ENCODE measurements around the gene POLDIP3.

The POLDIP3 gene

GRCh38 chr22:42601879-42602465 is 12.7 kb downstream of the POLDIP3 start:
- Histone ChIP-seq H3K79me2 (ENCODE audit: insufficient read depth, low read length) (peaks cover 68% of the 10 kb centered on the region), H3K9me3 (ENCODE audit: insufficient read depth, low read depth, low read length) (no peaks in the 10 kb centered on the region), H3K4me1 (ENCODE audit: insufficient read depth, low read length, poor library complexity, severe bottlenecking) (no peaks in the 10 kb centered on the region), H3K9me2 (replicated peaks; ENCODE audit: low read depth, low read length) (no peaks in the 10 kb centered on the region), H3K4me2 (ENCODE audit: low read depth, low read length, poor library complexity, severe bottlenecking) (no peak overlapping the region), H3K9ac (ENCODE audit: low read depth, low read length, poor library complexity, severe bottlenecking) (no peak overlapping the region), H3F3A (ENCODE audit: low read depth) (no peaks in the 10 kb centered on the region), H3K27me3 (ENCODE audit: insufficient read depth, low read length, poor library complexity, severe bottlenecking) (no peaks in the 10 kb centered on the region), H3K36me3 (ENCODE audit: insufficient read depth, low read length) (peaks cover 63% of the 10 kb centered on the region), H2AFZ (ENCODE audit: low read length) (no peak overlapping the region), H4K20me1 (ENCODE audit: insufficient read depth, low read length, poor library complexity, severe bottlenecking) (peaks cover 40% of the 10 kb centered on the region), H3K4me3 (ENCODE audit: low read length, poor library complexity, severe bottlenecking) (no peak overlapping the region)
- TF ChIP-seq EZH2phosphoT487 (IDR thresholded peaks at IDR 0.05; ENCODE audit: borderline replicate concordance) (no peak), CTCF (conservative IDR thresholded peaks at IDR 0.05; ENCODE audit: low read length) (no peak)

- no peak for TF ChIP-seq CTCF (conservative IDR thresholded peaks at IDR 0.05; ENCODE audit: low read length)
- TF ChIP-seq EZH2phosphoT487 (IDR thresholded peaks at IDR 0.05; ENCODE audit: borderline replicate concordance): no peak
- H3K4me2 ChIP-seq (ENCODE audit: low read depth, low read length, poor library complexity, severe bottlenecking): no peak overlapping the region
- no peaks in the 10 kb centered on the region for H3K9me3 ChIP-seq (ENCODE audit: insufficient read depth, low read depth, low read length)
- H3K79me2 ChIP-seq (ENCODE audit: insufficient read depth, low read length): peaks cover 19% of the 10 kb centered on the region; the same call in 1 of the 2 replicates
- H3K4me1 ChIP-seq (ENCODE audit: insufficient read depth, low read length, poor library complexity, severe bottlenecking): no peaks in the 10 kb centered on the region
- H3K4me3 ChIP-seq (ENCODE audit: low read length, poor library complexity, severe bottlenecking): no peak overlapping the region
- no peak overlapping the region for H2AFZ ChIP-seq (ENCODE audit: low read length)
- H3K36me3 ChIP-seq (ENCODE audit: insufficient read depth, low read length): peaks cover 90% of the 10 kb centered on the region
- H3K9me2 ChIP-seq (replicated peaks; ENCODE audit: low read depth, low read length): no peaks in the 10 kb centered on the region
- no peak overlapping the region for H3K9ac ChIP-seq (ENCODE audit: low read depth, low read length, poor library complexity, severe bottlenecking)
- peaks cover 3% of the 10 kb centered on the region for H4K20me1 ChIP-seq (ENCODE audit: insufficient read depth, low read length, poor library complexity, severe bottlenecking)
- no peaks in the 10 kb centered on the region for H3K27me3 ChIP-seq (ENCODE audit: insufficient read depth, low read length, poor library complexity, severe bottlenecking)
- H3F3A ChIP-seq (ENCODE audit: low read depth): no peaks in the 10 kb centered on the region
These were observed 17.7 kb downstream of the POLDIP3 start for GRCh38 chr22:42596863-42597530.

GRCh38 chr22:42596336-42596735 is 18.3 kb downstream of the POLDIP3 start:
- TF ChIP-seq CTCF (conservative IDR thresholded peaks at IDR 0.05; ENCODE audit: low read length): no peak
- TF ChIP-seq EZH2phosphoT487 (IDR thresholded peaks at IDR 0.05; ENCODE audit: borderline replicate concordance): no peak
- Histone ChIP-seq H4K20me1 (ENCODE audit: insufficient read depth, low read length, poor library complexity, severe bottlenecking) (no peaks in the 10 kb centered on the region), H3F3A (ENCODE audit: low read depth) (no peaks in the 10 kb centered on the region), H3K4me3 (ENCODE audit: low read length, poor library complexity, severe bottlenecking) (no peak overlapping the region), H3K9me3 (ENCODE audit: insufficient read depth, low read depth, low read length) (no peaks in the 10 kb centered on the region), H3K4me2 (ENCODE audit: low read depth, low read length, poor library complexity, severe bottlenecking) (no peak overlapping the region), H3K36me3 (ENCODE audit: insufficient read depth, low read length) (peaks cover 92% of the 10 kb centered on the region), H3K4me1 (ENCODE audit: insufficient read depth, low read length, poor library complexity, severe bottlenecking) (no peaks in the 10 kb centered on the region), H3K79me2 (ENCODE audit: insufficient read depth, low read length) (peaks cover 17% of the 10 kb centered on the region; the same call in 1 of the 2 replicates), H2AFZ (ENCODE audit: low read length) (no peak overlapping the region), H3K27me3 (ENCODE audit: insufficient read depth, low read length, poor library complexity, severe bottlenecking) (no peaks in the 10 kb centered on the region), H3K9ac (ENCODE audit: low read depth, low read length, poor library complexity, severe bottlenecking) (no peak overlapping the region), H3K9me2 (replicated peaks; ENCODE audit: low read depth, low read length) (no peaks in the 10 kb centered on the region)

All from Loucy (cell line).